IMR-90 (cell line): ENCODE results near the gene MARCHF3. TPM values are rescaled to one million over a fixed set of nuclear protein-coding genes. Genes with fewer than 3 reads are reported as not detected.

Experiments
- ATAC-seq: fragments of 200-7000 bp; cut with Tn5 transposase; 2 replicates; pipeline ENCODE4 v1.9.1; 2020; ENCODE audit warnings: low read depth, mild to moderate bottlenecking, moderate library complexity
- BruUV-seq: library from RNA; stranded (reverse); fragments of 400-500 nt; replicated peaks from 2 replicates; lab custom pipeline; 2021; lab: Mats Ljungman, UMichigan
- CTCF ChIA-PET: fragments of 300-600 bp; formaldehyde crosslinking; extraction: SDS; loops from one replicate; lab custom pipeline; 2021; ENCODE audit warnings: antibody characterized with exemption; lab: Yijun Ruan, JAX
- POLR2A ChIA-PET: fragments of 300-600 bp; sonication (Branson Sonifier 250); formaldehyde crosslinking; loops from one replicate; lab custom pipeline; 2022; ENCODE audit warnings: antibody characterized with exemption; ENCODE audit not compliant: unreplicated experiment; lab: Charles Lee
- DNase-seq: peaks from one replicate; pipeline ENCODE4 v3.0.0; 2013
- H2AFZ ChIP-seq: replicated peaks from 2 replicates; pipeline ENCODE3; 2013; ENCODE audit warnings: low read length, mild to moderate bottlenecking; ENCODE audit not compliant: poor library complexity
- H2AK5ac ChIP-seq: 2 replicates; pipeline ENCODE4 v1.6.1; 2013; ENCODE audit warnings: low read depth, low read length, inconsistent platforms
- H2AK9ac ChIP-seq: replicated peaks from 2 replicates; pipeline ENCODE3; 2013; ENCODE audit warnings: mild to moderate bottlenecking, low read depth, low read length, moderate library complexity; ENCODE audit not compliant: poor library complexity
- H2BK120ac ChIP-seq: 2 replicates; pipeline ENCODE4 v1.6.1; 2013; ENCODE audit warnings: low read depth, low read length, inconsistent platforms
- H2BK15ac ChIP-seq: 3 replicates; pipeline ENCODE4 v1.6.1; 2013; ENCODE audit warnings: low read depth, low read length, inconsistent platforms
- H2BK20ac ChIP-seq: 2 replicates; pipeline ENCODE4 v1.6.1; 2013; ENCODE audit warnings: low read depth, mild to moderate bottlenecking, inconsistent platforms, low read length, moderate library complexity
- H2BK5ac ChIP-seq: 2 replicates; pipeline ENCODE4 v1.6.1; 2013; ENCODE audit warnings: mild to moderate bottlenecking, low read depth, low read length, inconsistent platforms; ENCODE audit not compliant: poor library complexity, severe bottlenecking
- H3K14ac ChIP-seq: replicated peaks from 2 replicates; pipeline ENCODE4 v1.6.1; 2013; ENCODE audit warnings: low read depth, low read length, inconsistent platforms
- H3K18ac ChIP-seq: 2 replicates; pipeline ENCODE4 v1.6.1; 2013; ENCODE audit warnings: low read depth, low read length, control low read depth
- H3K23ac ChIP-seq: 2 replicates; pipeline ENCODE4 v1.6.1; 2013; ENCODE audit warnings: low read depth, low read length, inconsistent platforms
- H3K27ac ChIP-seq: 2 replicates; pipeline ENCODE4 v1.5.1; 2013; ENCODE audit warnings: mild to moderate bottlenecking, control low read depth, low read length; ENCODE audit not compliant: insufficient read depth
- H3K27me3 ChIP-seq: 2 replicates; pipeline ENCODE4 v1.6.1; 2013; ENCODE audit warnings: low read length; ENCODE audit not compliant: control insufficient read depth, insufficient read depth
- H3K36me3 ChIP-seq: 2 replicates; pipeline ENCODE4 v1.6.1; 2013; ENCODE audit warnings: low read length, mixed read lengths; ENCODE audit not compliant: control insufficient read depth, insufficient read depth
- H3K4ac ChIP-seq: 2 replicates; pipeline ENCODE4 v1.6.1; 2013; ENCODE audit warnings: low read depth, low read length, inconsistent platforms
- H3K4me1 ChIP-seq: 2 replicates; pipeline ENCODE4 v1.6.1; 2013; ENCODE audit warnings: low read length, mixed read lengths; ENCODE audit not compliant: control insufficient read depth, insufficient read depth
- H3K4me2 ChIP-seq: 2 replicates; pipeline ENCODE4 v1.6.1; 2013; ENCODE audit warnings: low read depth, mild to moderate bottlenecking, control low read depth, low read length, moderate library complexity
- H3K4me3 ChIP-seq: 2 replicates; pipeline ENCODE4 v1.5.1; 2013; ENCODE audit warnings: low read depth, mild to moderate bottlenecking, control low read depth, low read length, moderate library complexity; ENCODE audit not compliant: insufficient read depth
- H3K56ac ChIP-seq: 2 replicates; pipeline ENCODE4 v1.6.1; 2013; ENCODE audit warnings: low read length, inconsistent platforms; ENCODE audit not compliant: insufficient read depth; ENCODE audit errors: extremely low read depth
- H3K79me1 ChIP-seq, 2 experiments: 2 replicates each; pipeline ENCODE4 v1.6.1; 2013; ENCODE audit warnings: low read length in 2 of 2, inconsistent platforms in 1 of 2, low read depth in 1 of 2
- H3K9ac ChIP-seq: 2 replicates; pipeline ENCODE4 v1.6.1; 2013; ENCODE audit warnings: low read depth, low read length, control low read depth
- H3K9me1 ChIP-seq: 2 replicates; pipeline ENCODE4 v1.6.1; 2013; ENCODE audit warnings: low read length, inconsistent platforms; ENCODE audit not compliant: insufficient read depth
- H3K9me3 ChIP-seq: 2 replicates; pipeline ENCODE4 v1.6.1; 2013; ENCODE audit warnings: low read length; ENCODE audit not compliant: control insufficient read depth, insufficient read depth
- H4K20me1 ChIP-seq: 2 replicates; pipeline ENCODE4 v1.6.1; 2013; ENCODE audit warnings: low read length, inconsistent platforms; ENCODE audit not compliant: insufficient read depth
- H4K5ac ChIP-seq: 2 replicates; pipeline ENCODE4 v1.6.1; 2013; ENCODE audit warnings: mild to moderate bottlenecking, low read depth, low read length, control low read depth
- H4K8ac ChIP-seq, 2 experiments: 2 replicates each; pipeline ENCODE4 v1.6.1; 2013; ENCODE audit warnings: low read depth in 2 of 2, low read length in 2 of 2, control low read depth in 1 of 2, inconsistent platforms in 1 of 2
- H4K91ac ChIP-seq: 2 replicates; pipeline ENCODE4 v1.6.1; 2013; ENCODE audit warnings: low read depth, low read length, inconsistent platforms; ENCODE audit not compliant: insufficient read depth
- BHLHE40 ChIP-seq: fragments of 150-350 bp; IDR thresholded peaks from 2 replicates; pipeline ENCODE4 v1.6.1; 2016; ENCODE audit warnings: mild to moderate bottlenecking, low read depth, low read length
- CEBPB ChIP-seq: IDR thresholded peaks from 2 replicates; pipeline ENCODE4 v1.6.1; 2012; ENCODE audit warnings: low read depth, low read length, improper control_type of control experiment
- CHD1 ChIP-seq: IDR thresholded peaks from 2 replicates; pipeline ENCODE4 v1.6.1; 2012; ENCODE audit warnings: low read depth, low read length, improper control_type of control experiment
- CTCF ChIP-seq: conservative IDR thresholded peaks from 2 replicates; pipeline ENCODE4 v1.5.1; 2012; ENCODE audit warnings: mild to moderate bottlenecking, low read depth, low read length, improper control_type of control experiment
- FOS ChIP-seq: fragments of 150-350 bp; IDR thresholded peaks from 2 replicates; pipeline ENCODE4 v1.6.1; 2016; ENCODE audit warnings: low read depth, low read length
- MAFK ChIP-seq: IDR thresholded peaks from 2 replicates; pipeline ENCODE4 v1.6.1; 2012; ENCODE audit warnings: low read depth, low read length, improper control_type of control experiment
- MAZ ChIP-seq: IDR thresholded peaks from 2 replicates; pipeline ENCODE4 v1.6.1; 2012; ENCODE audit warnings: low read depth, mild to moderate bottlenecking, low read length, improper control_type of control experiment, moderate library complexity, borderline replicate concordance
- MXI1 ChIP-seq: IDR thresholded peaks from 2 replicates; pipeline ENCODE4 v1.6.1; 2012; ENCODE audit warnings: low read depth, mild to moderate bottlenecking, low read length, moderate library complexity, borderline replicate concordance
- NFE2L2 ChIP-seq: fragments of 150-350 bp; IDR thresholded peaks from 2 replicates; pipeline ENCODE4 v1.6.1; 2016; ENCODE audit warnings: low read depth, mild to moderate bottlenecking, low read length
- POLR2A ChIP-seq: IDR thresholded peaks from 2 replicates; pipeline ENCODE4 v1.6.1; 2012; ENCODE audit warnings: mild to moderate bottlenecking, low read depth, low read length
- RAD21 ChIP-seq: IDR thresholded peaks from 2 replicates; pipeline ENCODE4 v1.6.1; 2012; ENCODE audit warnings: low read length, improper control_type of control experiment
- RCOR1 ChIP-seq: IDR thresholded peaks from 2 replicates; pipeline ENCODE4 v1.6.1; 2012; ENCODE audit warnings: mild to moderate bottlenecking, low read length, improper control_type of control experiment; ENCODE audit not compliant: insufficient replicate concordance
- RFX5 ChIP-seq: IDR thresholded peaks from 2 replicates; pipeline ENCODE4 v1.8.0; 2012; ENCODE audit warnings: low read depth, mild to moderate bottlenecking, low read length, moderate library complexity
- SMC3 ChIP-seq: fragments of 150-350 bp; IDR thresholded peaks from 2 replicates; pipeline ENCODE4 v1.6.1; 2016; ENCODE audit warnings: low read depth, mild to moderate bottlenecking, antibody characterized with exemption, low read length, moderate library complexity
- USF2 ChIP-seq: fragments of 150-350 bp; IDR thresholded peaks from 2 replicates; pipeline ENCODE4 v1.6.1; 2017; ENCODE audit warnings: mild to moderate bottlenecking, antibody characterized with exemption, low read length, low read depth
- WGBS, 2 experiments: methylation state at CpG; one replicate each; pipeline versions ENCODE4 v1.1.5 to v1.1.7; 2013; ENCODE audit warnings: missing lambda C conversion rate in 2 of 2; ENCODE audit not compliant: insufficient read length in 1 of 2; ENCODE audit errors: extremely low coverage in 2 of 2; 5-methylcytosine and 5-hydroxymethylcytosine counted together
- dilution Hi-C: fragments of 300-500 bp; cut with HindIII; formaldehyde crosslinking; loops from one replicate; pipeline ENCODE4 v1.14.3; 2018; ENCODE audit warnings: low sequenced_read_pairs; ENCODE audit not compliant: unreplicated experiment
- in situ Hi-C: fragments of 300-500 bp; cut with MboI; formaldehyde crosslinking; loops from 3 replicates; pipeline ENCODE4 v1.14.3; 2019; ENCODE audit warnings: low sequenced_read_pairs, inconsistent platforms, mixed read lengths
- intact Hi-C: fragments of 100-400 bp; cut with micrococcal nuclease; formaldehyde crosslinking; loops from 2 replicates; pipeline ENCODE4 v1.10.0; 2022
- polyA plus RNA-seq, 3 experiments: library from polyadenylated mRNA; depleted of rRNA; stranded (reverse); fragments of >200 nt; gene quantifications; 2 replicates each; pipeline ENCODE4 v1.2.3, GENCODE V29; 2012; ENCODE audit warnings: low replicate concordance in 1 of 3
- total RNA-seq: library from RNA; depleted of rRNA; stranded (reverse); fragments of >200 nt; gene quantifications from 2 replicates; pipeline ENCODE4 v1.2.3, GENCODE V29; 2012
- TF ChIP-seq, protein P1 (sequence below): fragments of 150-350 bp; IDR thresholded peaks from 2 replicates; pipeline ENCODE4 v1.6.1; 2016; ENCODE audit warnings: low read depth, mild to moderate bottlenecking, low read length, moderate library complexity, borderline replicate concordance

MARCHF3 gene
- total and polyA plus RNA-seq, 2 of the 4 experiments (the other 2 are of a cell fraction): 11.2 to 18.8 TPM

DNA sequence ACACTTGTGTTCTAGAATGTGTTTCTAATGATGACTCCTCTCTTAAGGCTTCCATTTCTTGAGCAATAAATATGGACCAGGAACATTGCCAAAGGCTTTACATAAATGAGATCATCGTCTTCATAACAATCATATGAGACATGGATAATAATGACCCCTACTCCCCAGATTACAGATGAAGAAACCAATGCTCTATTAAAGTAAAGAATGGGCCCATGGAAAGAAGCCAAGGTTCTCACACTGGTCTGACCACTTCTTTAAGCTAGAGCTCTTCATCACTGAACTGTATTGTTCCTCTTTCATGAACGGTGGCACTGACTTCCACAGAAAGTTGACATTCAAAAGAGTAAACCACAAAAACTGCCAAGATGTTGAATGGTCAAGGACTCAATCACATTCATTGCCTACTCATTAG is 65.3 kb downstream of the MARCHF3 start:
- Histone ChIP-seq H3K4me2 (peak overlapping the region; percentile 38; the same call in 1 of the 2 replicates), H3K79me1 (peaks cover 13 to 15% of the 10 kb centered on the region in 2 experiments), H3K14ac (no peak overlapping the region; the same call in 1 of the 2 replicates), H2BK15ac (no peak overlapping the region), H2BK5ac (peak overlapping the region; percentile 43), H3K9me1 (peaks cover 8% of the 10 kb centered on the region; the same call in 1 of the 2 replicates), H3K4ac (peak overlapping the region; percentile 14; the same call in 1 of the 2 replicates), H3K56ac (no peak overlapping the region), H3K4me1 (peaks cover 11% of the 10 kb centered on the region), H3K18ac (peak overlapping the region; percentile 83; the same call in 1 of the 2 replicates), H4K8ac (peak overlapping the region in 1 of 2 experiments; percentile 12; a peak in 1 of 4 replicates), H3K36me3 (no peaks in the 10 kb centered on the region), H2AK5ac (no peak overlapping the region), H4K91ac (peak overlapping the region; percentile 20; the same call in 1 of the 2 replicates), H3K4me3 (no peak overlapping the region), H2AFZ (no peak overlapping the region), H2BK120ac (peak overlapping the region; percentile 17; the same call in 1 of the 2 replicates), H3K23ac (no peak overlapping the region), H3K27me3 (no peaks in the 10 kb centered on the region), H4K20me1 (no peaks in the 10 kb centered on the region; the same call in 1 of the 2 replicates), H2AK9ac (no peak overlapping the region), H3K27ac (no peak overlapping the region), H4K5ac (peak overlapping the region; percentile 41; the same call in 1 of the 2 replicates), H3K9me3 (no peaks in the 10 kb centered on the region), H3K9ac (no peak overlapping the region), H2BK20ac (peak overlapping the region; percentile 2; the same call in 1 of the 2 replicates)
- peak; percentile 45 for ATAC-seq
- dilution Hi-C loops (no loop called here), intact Hi-C loops (loop anchor here (5.0 kb wide), 1 partner anchor 37 kb away; no protein-coding TSS in a partner anchor), in situ Hi-C loops (no loop called here)
- DNase-seq: peak; percentile 97
- TF ChIP-seq RFX5 (no peak), RAD21 (no peak), CTCF (no peak), CEBPB (peak; percentile 96), SMC3 (no peak), BHLHE40 (no peak), MXI1 (no peak), POLR2A (no peak), CHD1 (no peak), MAFK (no peak), NFE2L2 (no peak), FOS (peak; percentile 55), RCOR1 (peak; percentile 42), USF2 (no peak), MAZ (no peak)
- TF ChIP-seq, protein P1, sequence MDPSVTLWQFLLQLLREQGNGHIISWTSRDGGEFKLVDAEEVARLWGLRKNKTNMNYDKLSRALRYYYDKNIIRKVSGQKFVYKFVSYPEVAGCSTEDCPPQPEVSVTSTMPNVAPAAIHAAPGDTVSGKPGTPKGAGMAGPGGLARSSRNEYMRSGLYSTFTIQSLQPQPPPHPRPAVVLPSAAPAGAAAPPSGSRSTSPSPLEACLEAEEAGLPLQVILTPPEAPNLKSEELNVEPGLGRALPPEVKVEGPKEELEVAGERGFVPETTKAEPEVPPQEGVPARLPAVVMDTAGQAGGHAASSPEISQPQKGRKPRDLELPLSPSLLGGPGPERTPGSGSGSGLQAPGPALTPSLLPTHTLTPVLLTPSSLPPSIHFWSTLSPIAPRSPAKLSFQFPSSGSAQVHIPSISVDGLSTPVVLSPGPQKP: no peak
- no CpG with 5 or more reads among the region's 2 CpGs for WGBS, 2 experiments
- CTCF ChIA-PET: no interaction called here
- BruUV-seq: no TSS peak
- POLR2A ChIA-PET: no interaction called here
